Measurements from ENCODE around the gene ACADS. TPM values are rescaled to one million over a fixed set of nuclear protein-coding genes. Genes with fewer than 3 reads are reported as not detected.
A peak's percentile ranks its signal among the peaks of the same experiment; 100 is the strongest.

The ACADS gene, protein sequence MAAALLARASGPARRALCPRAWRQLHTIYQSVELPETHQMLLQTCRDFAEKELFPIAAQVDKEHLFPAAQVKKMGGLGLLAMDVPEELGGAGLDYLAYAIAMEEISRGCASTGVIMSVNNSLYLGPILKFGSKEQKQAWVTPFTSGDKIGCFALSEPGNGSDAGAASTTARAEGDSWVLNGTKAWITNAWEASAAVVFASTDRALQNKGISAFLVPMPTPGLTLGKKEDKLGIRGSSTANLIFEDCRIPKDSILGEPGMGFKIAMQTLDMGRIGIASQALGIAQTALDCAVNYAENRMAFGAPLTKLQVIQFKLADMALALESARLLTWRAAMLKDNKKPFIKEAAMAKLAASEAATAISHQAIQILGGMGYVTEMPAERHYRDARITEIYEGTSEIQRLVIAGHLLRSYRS
- total RNA-seq (100 to 1,000 TPM in 2 of 9 donors, 10 to 100 TPM in 7; 56.7 to 213 (median 78.8) TPM), polyA plus RNA-seq (10 to 100 TPM; 59.6 to 98.7 TPM)
- long read RNA-seq, donor 1, transcript ACADS-201 (10 exons, 1,950 nt): major isoform, 389 of 457 reads
- long read RNA-seq, donor 1, partial matches to known transcripts: 59 of 457 reads
- long read RNA-seq, donor 1, other reads (novel, unspliced or antisense): 9 of 457 reads
- long read RNA-seq, donor 2, transcript ACADS-201 (10 exons, 1,950 nt): major isoform, 1,119 of 1,229 reads
- long read RNA-seq, donor 2, partial matches to known transcripts: 61 of 1,229 reads
- long read RNA-seq, donor 2, other reads (novel, unspliced or antisense): 49 of 1,229 reads
- long read RNA-seq, donor 3, transcript ACADS-201 (10 exons, 1,950 nt): major isoform, 196 of 230 reads
- long read RNA-seq, donor 3, partial matches to known transcripts: 23 of 230 reads
- long read RNA-seq, donor 3, other reads (novel, unspliced or antisense): 11 of 230 reads

DNA sequence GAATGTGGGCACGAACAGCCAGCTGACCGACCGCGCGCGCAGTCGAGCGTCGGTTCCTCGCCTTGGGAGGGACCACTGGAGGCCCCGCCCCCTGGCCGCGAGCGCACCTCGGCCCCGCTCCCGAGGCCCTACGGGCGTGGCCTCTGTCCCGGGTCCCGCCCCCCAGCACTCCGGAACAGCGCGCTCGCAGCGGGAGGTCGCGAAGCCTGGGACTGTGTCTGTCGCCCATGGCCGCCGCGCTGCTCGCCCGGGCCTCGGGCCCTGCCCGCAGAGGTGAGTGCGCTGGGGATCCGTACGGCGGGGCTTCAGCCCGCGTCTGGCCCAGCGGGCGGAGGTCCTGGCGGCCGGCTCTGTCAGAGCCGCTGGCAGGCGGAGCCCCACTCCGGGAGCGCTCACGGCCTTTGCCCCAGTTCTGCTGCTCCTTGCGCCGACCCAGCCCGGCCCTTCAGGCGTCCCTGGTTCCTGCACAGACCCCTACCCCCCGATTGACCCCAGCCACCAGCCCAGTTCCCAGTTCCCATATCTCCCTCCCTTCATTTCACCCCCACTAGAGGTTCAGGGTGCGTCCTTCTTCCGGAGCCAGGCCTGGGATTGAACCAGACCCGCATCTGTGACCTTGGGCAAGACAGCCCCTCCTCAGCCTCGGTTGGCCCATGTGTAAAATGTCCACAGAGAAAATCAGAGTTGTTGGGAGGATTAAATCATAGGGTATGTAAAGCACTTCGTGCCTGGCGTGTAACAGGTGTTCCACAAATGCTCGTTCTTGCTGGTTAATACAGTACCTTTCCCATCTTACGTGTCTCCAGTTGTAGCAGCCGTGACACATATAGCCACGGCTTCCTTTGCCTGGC lies at the start of gene ACADS:
ACADS (plus strand) TSS at position 168 of the 851 bp plus-strand sequence; CDS start at position 228, 60 bp downstream.
- DNase-seq (peak; percentile 91 to 96 (median 93)), ATAC-seq (peak; percentile 94 to 99 (median 99))
- H3K27ac ChIP-seq: peak within 1 kb of the TSS; percentile 68 to 90 (median 85)
- 5 to 7% (median 6%) methylated on average over 46 to 66 of the region's 66 CpGs for WGBS, 4 donors
- no peaks in the 10 kb centered on the region for H3K27me3 ChIP-seq
- H3K4me3 ChIP-seq: peak within 1 kb of the TSS; percentile 59 to 93 (median 82)
- peaks cover 0 to 29% (median 15%) of the 10 kb centered on the region in 12 donors for H3K4me1 ChIP-seq
- H3K36me3 ChIP-seq: peaks cover 0 to 74% (median 62%) of the 10 kb centered on the region in 9 donors
- TF ChIP-seq, protein P1, sequence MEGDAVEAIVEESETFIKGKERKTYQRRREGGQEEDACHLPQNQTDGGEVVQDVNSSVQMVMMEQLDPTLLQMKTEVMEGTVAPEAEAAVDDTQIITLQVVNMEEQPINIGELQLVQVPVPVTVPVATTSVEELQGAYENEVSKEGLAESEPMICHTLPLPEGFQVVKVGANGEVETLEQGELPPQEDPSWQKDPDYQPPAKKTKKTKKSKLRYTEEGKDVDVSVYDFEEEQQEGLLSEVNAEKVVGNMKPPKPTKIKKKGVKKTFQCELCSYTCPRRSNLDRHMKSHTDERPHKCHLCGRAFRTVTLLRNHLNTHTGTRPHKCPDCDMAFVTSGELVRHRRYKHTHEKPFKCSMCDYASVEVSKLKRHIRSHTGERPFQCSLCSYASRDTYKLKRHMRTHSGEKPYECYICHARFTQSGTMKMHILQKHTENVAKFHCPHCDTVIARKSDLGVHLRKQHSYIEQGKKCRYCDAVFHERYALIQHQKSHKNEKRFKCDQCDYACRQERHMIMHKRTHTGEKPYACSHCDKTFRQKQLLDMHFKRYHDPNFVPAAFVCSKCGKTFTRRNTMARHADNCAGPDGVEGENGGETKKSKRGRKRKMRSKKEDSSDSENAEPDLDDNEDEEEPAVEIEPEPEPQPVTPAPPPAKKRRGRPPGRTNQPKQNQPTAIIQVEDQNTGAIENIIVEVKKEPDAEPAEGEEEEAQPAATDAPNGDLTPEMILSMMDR (IDR thresholded peaks at IDR 0.05): peak in 4 of 12 donors; percentile 1 to 11 (median 4)
- TF ChIP-seq POLR2A (IDR thresholded peaks at IDR 0.05): peak in 1 of 2 donors; percentile 77
- H3K9me3 ChIP-seq: no peaks in the 10 kb centered on the region
- intact Hi-C loops (cut with DNase I): loop anchor here in 5 of 10 donors (1.0 to 10.0 kb wide), 3 partner anchors 179 to 246 kb away; partner anchors contain the start of gene SPPL3 (in 3 of the 5)

DNA sequence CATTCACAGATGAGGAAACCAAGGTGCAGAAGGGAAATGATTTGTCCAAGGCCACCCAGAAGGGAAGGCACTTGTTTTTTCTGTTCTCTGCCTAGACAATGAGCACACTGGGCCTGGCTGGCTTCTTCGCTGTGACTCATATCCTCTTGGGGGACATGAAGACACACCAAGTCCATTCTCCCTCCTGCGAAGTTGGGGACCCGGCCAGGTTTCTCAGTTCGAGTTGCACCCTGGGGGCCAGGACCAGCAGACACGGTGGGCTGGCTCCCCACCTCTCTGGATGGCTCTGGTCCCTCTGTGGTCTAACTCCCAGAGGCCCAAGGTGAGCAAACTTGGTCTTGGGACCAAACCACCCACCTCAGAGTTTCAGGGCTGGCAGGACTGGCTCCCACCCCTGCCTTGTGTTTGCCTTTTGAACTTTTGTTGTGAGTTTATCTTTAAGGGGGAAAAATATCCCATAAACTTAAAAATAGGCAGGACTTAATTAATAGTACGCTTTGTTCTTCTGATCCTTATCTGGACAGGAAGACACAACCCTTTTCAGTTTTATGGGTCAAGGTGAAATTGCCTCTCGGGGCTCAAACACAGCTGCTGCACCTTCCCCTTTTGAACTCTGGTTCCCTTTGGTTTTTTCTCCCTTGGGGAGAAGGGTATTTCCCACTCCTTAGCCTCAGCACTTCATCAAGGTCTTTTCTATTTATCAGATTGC lies 47.7 kb upstream of the ACADS start:
- intact Hi-C loops (cut with DNase I): no loop called here
- ATAC-seq (peak; percentile 81 to 94 (median 84)), DNase-seq (peak; percentile 55 to 72 (median 61))
- Histone ChIP-seq H3K9me3 (no peaks in the 10 kb centered on the region), H3K36me3 (no peaks in the 10 kb centered on the region), H3K4me3 (no peak overlapping the region), H3K4me1 (peaks cover 0 to 25% (median 2%) of the 10 kb centered on the region in 12 donors), H3K27me3 (no peaks in the 10 kb centered on the region), H3K27ac (peak overlapping the region; percentile 56 to 89 (median 78))
- 40 to 47% (median 46%) methylated on average over 5 to 7 of the region's 7 CpGs for WGBS, 4 donors
- TF ChIP-seq POLR2A (IDR thresholded peaks at IDR 0.05): no peak
- TF ChIP-seq, protein P1 (IDR thresholded peaks at IDR 0.05): no peak

DNA sequence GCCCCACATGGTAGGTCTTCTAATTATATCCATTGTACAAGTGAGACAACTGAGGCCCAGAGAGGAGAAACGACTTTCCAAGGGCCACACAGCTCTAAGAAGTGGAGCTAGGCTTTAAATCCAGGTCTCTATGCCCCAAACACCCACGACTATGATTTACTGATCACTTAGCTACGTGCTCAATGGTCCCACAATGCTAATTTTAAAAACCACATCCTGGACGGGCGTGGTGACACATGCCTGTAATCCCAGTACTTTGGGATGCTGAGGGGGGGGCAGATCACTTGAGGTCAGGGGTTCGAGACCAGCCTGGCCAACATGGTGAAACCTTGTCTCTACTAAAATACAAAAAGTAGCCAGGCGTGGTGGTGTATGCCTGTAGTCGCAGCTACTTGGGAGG lies 47.1 kb upstream of the ACADS start:
- DNase-seq (no peak), ATAC-seq (no peak)
- 66 to 83% (median 68%) methylated on average over 7 to 8 of the region's 8 CpGs for WGBS, 4 donors
- intact Hi-C loops (cut with DNase I): no loop called here
- no peaks in the 10 kb centered on the region for H3K9me3 ChIP-seq
- no peak overlapping the region for H3K4me3 ChIP-seq
- H3K27me3 ChIP-seq: no peaks in the 10 kb centered on the region
- no peaks in the 10 kb centered on the region for H3K36me3 ChIP-seq
- H3K4me1 ChIP-seq: peaks cover 0 to 25% (median 2%) of the 10 kb centered on the region in 12 donors
- H3K27ac ChIP-seq: peak overlapping the region; percentile 40 to 89 (median 78)
- TF ChIP-seq POLR2A (IDR thresholded peaks at IDR 0.05): no peak
- TF ChIP-seq, protein P1 (IDR thresholded peaks at IDR 0.05): no peak

Data from heart left ventricle (tissue), 16 donors.